MM.1S (cell line): ENCODE results near the gene ARHGEF11.

Experiments
- DNase-seq: peaks from one replicate; pipeline ENCODE4 v3.0.0-alpha.2; 2015
- H2AFZ ChIP-seq: fragments of 300-600 bp; sonication (generic); 2 replicates; pipeline ENCODE4 v1.6.0; 2016; ENCODE audit warnings: antibody characterized with exemption, low read length
- H3F3A ChIP-seq: fragments of 300-600 bp; sonication (generic); 2 replicates; pipeline ENCODE4 v1.6.1; 2016; ENCODE audit warnings: mild to moderate bottlenecking, antibody characterized with exemption, low read length, moderate library complexity, mixed read lengths; ENCODE audit not compliant: insufficient read depth
- H3K27ac ChIP-seq: fragments of 300-600 bp; sonication (generic); 2 replicates; pipeline ENCODE4 v1.5.1; 2016; ENCODE audit warnings: mild to moderate bottlenecking, low read length
- H3K27me3 ChIP-seq: fragments of 300-600 bp; sonication (generic); replicated peaks from 2 replicates; pipeline ENCODE4 v1.6.0; 2016; ENCODE audit warnings: low read length; ENCODE audit not compliant: insufficient read depth
- H3K36me3 ChIP-seq: fragments of 300-600 bp; sonication (generic); replicated peaks from 2 replicates; pipeline ENCODE4 v1.6.1; 2016; ENCODE audit warnings: mild to moderate bottlenecking, low read length, mixed read lengths; ENCODE audit not compliant: insufficient read depth
- H3K4me1 ChIP-seq: fragments of 300-600 bp; sonication (generic); 2 replicates; pipeline ENCODE4 v1.6.1; 2016; ENCODE audit warnings: low read length, mixed read lengths
- H3K4me2 ChIP-seq: fragments of 300-600 bp; sonication (generic); 2 replicates; pipeline ENCODE4 v1.6.0; 2016; ENCODE audit warnings: low read depth, low read length
- H3K4me3 ChIP-seq: fragments of 300-600 bp; sonication (generic); 2 replicates; pipeline ENCODE4 v1.5.1; 2016; ENCODE audit warnings: low read length, mixed read lengths
- H3K79me2 ChIP-seq: fragments of 300-600 bp; sonication (generic); 2 replicates; pipeline ENCODE4 v1.6.1; 2016; ENCODE audit warnings: mixed run types, low read length, mixed read lengths
- H3K9ac ChIP-seq: fragments of 300-600 bp; sonication (generic); 2 replicates; pipeline ENCODE4 v1.6.1; 2016; ENCODE audit warnings: low read length, mixed read lengths
- H3K9me2 ChIP-seq: fragments of 300-600 bp; sonication (generic); replicated peaks from 2 replicates; pipeline ENCODE4 v1.6.1; 2016; ENCODE audit warnings: mild to moderate bottlenecking, low read length, mixed read lengths; ENCODE audit not compliant: insufficient read depth
- H3K9me3 ChIP-seq: fragments of 300-600 bp; sonication (generic); replicated peaks from 2 replicates; pipeline ENCODE4 v1.6.1; 2016; ENCODE audit warnings: mild to moderate bottlenecking, low read length, mixed read lengths; ENCODE audit not compliant: insufficient read depth
- H4K20me1 ChIP-seq: fragments of 300-600 bp; sonication (generic); 2 replicates; pipeline ENCODE4 v1.6.1; 2016; ENCODE audit warnings: mild to moderate bottlenecking, low read length, moderate library complexity, mixed read lengths; ENCODE audit not compliant: insufficient read depth
- EZH2 ChIP-seq: fragments of 300-600 bp; sonication (generic); optimal IDR thresholded peaks from 2 replicates; pipeline ENCODE3; 2017; ENCODE audit warnings: low read depth, mild to moderate bottlenecking, antibody characterized with exemption, low read length, mixed read lengths
- EZH2phosphoT487 ChIP-seq: fragments of 300-600 bp; sonication (generic); IDR thresholded peaks from 2 replicates; pipeline ENCODE4 v1.6.1; 2018; ENCODE audit warnings: antibody characterized with exemption, low read length
- TF ChIP-seq, protein P1 (sequence below): fragments of 300-600 bp; sonication (generic); IDR thresholded peaks from 2 replicates; pipeline ENCODE4 v1.5.1; 2016; ENCODE audit warnings: antibody characterized with exemption, low read length, mixed read lengths

The ARHGEF11 gene

DNA sequence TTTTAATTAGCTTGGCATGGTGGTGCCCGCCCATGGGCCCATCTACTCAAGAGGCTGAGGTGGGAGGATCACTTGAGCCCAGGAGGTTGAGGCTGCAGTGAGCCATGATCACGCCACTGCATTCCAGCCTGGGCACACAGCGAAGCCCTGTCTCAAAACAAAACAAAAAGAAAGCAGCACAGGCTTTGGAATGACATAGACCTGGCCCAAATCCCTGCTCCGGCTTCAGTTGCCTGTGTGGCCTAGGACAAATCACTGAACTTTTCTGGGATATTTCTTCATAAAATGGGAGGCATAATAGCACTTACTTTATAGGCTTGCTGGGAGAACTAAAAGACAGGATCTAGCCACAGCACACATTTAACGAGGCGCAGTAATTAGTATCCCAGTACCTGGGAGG, 149.6 kb downstream of the ARHGEF11 start:
- no peak overlapping the region for H3K4me3 ChIP-seq
- H3K27me3 ChIP-seq: peaks cover 100% of the 10 kb centered on the region
- no peak for DNase-seq
- H3K9me3 ChIP-seq: no peaks in the 10 kb centered on the region
- no peak overlapping the region for H2AFZ ChIP-seq
- TF ChIP-seq, protein P1, sequence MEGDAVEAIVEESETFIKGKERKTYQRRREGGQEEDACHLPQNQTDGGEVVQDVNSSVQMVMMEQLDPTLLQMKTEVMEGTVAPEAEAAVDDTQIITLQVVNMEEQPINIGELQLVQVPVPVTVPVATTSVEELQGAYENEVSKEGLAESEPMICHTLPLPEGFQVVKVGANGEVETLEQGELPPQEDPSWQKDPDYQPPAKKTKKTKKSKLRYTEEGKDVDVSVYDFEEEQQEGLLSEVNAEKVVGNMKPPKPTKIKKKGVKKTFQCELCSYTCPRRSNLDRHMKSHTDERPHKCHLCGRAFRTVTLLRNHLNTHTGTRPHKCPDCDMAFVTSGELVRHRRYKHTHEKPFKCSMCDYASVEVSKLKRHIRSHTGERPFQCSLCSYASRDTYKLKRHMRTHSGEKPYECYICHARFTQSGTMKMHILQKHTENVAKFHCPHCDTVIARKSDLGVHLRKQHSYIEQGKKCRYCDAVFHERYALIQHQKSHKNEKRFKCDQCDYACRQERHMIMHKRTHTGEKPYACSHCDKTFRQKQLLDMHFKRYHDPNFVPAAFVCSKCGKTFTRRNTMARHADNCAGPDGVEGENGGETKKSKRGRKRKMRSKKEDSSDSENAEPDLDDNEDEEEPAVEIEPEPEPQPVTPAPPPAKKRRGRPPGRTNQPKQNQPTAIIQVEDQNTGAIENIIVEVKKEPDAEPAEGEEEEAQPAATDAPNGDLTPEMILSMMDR: no peak
- TF ChIP-seq EZH2: no peak
- TF ChIP-seq EZH2phosphoT487: no peak
- no peak overlapping the region for H3K4me2 ChIP-seq
- no peaks in the 10 kb centered on the region for H4K20me1 ChIP-seq
- H3K4me1 ChIP-seq: 0 out of 2 replicates have a peak, but pooled peaks cover 3% of the 10 kb centered on the region
- no peaks in the 10 kb centered on the region for H3K9me2 ChIP-seq
- H3K9ac ChIP-seq: no peak overlapping the region
- H3K36me3 ChIP-seq: no peaks in the 10 kb centered on the region
- H3K79me2 ChIP-seq: no peaks in the 10 kb centered on the region
- H3F3A ChIP-seq: no peaks in the 10 kb centered on the region
- H3K27ac ChIP-seq: no peak overlapping the region

- no peak for DNase-seq
- TF ChIP-seq EZH2phosphoT487 (no peak), EZH2 (no peak)
- TF ChIP-seq, protein P1: no peak
- no peak overlapping the region for H3K9ac ChIP-seq
These were observed 150.1 kb downstream of the ARHGEF11 start for GRCh38 chr1:156895455-156895812.

GRCh38 chr1:156894711-156895454, 150.7 kb downstream of the ARHGEF11 start:
- Histone ChIP-seq H3K4me2 (no peak overlapping the region), H3K79me2 (no peaks in the 10 kb centered on the region), H3K27me3 (peaks cover 90% of the 10 kb centered on the region), H2AFZ (no peak overlapping the region), H3K4me1 (0 out of 2 replicates have a peak, but pooled peaks cover 3% of the 10 kb centered on the region), H3K4me3 (no peak overlapping the region), H3K27ac (no peak overlapping the region), H3K9ac (no peak overlapping the region), H3K9me3 (no peaks in the 10 kb centered on the region), H3F3A (no peaks in the 10 kb centered on the region), H3K36me3 (no peaks in the 10 kb centered on the region), H4K20me1 (no peaks in the 10 kb centered on the region), H3K9me2 (no peaks in the 10 kb centered on the region)
- TF ChIP-seq EZH2 (no peak), EZH2phosphoT487 (no peak)
- TF ChIP-seq, protein P1: no peak
- no peak for DNase-seq

More at GRCh38 chr1:156895455-156895812, 150.1 kb downstream of the ARHGEF11 start:
- Histone ChIP-seq H3F3A (no peaks in the 10 kb centered on the region), H3K9me2 (no peaks in the 10 kb centered on the region), H3K4me3 (no peak overlapping the region), H3K27ac (no peak overlapping the region), H3K4me2 (no peak overlapping the region), H3K9me3 (no peaks in the 10 kb centered on the region), H3K27me3 (peaks cover 95% of the 10 kb centered on the region), H4K20me1 (no peaks in the 10 kb centered on the region), H3K79me2 (no peaks in the 10 kb centered on the region), H3K4me1 (0 out of 2 replicates have a peak, but pooled peaks cover 3% of the 10 kb centered on the region), H3K36me3 (no peaks in the 10 kb centered on the region), H2AFZ (no peak overlapping the region)
